ENCODE results near the gene UPK3BL2. TPM values are rescaled to one million over a fixed set of nuclear protein-coding genes. Genes with fewer than 3 reads are reported as not detected.
"Not testable (repeated sequence)": the region's sequence is repeated elsewhere in the genome, so short reads cannot be mapped to it uniquely, and the experiment has no call there.

UPK3BL2 gene
- total and polyA plus RNA-seq, 9 donors: 3.4 to 16.7 (median 10.5) TPM; not detected in 1

- H3K27ac ChIP-seq; H3K27me3 ChIP-seq; intact Hi-C loops (cut with DNase I); H3K4me1 ChIP-seq (ENCODE audit: insufficient read depth); H3K9me3 ChIP-seq; H3K4me3 ChIP-seq; H3K36me3 ChIP-seq; DNase-seq: not testable (repeated sequence)
- WGBS, 3 donors: 81 to 100% (median 95%) methylated on average over 2 of the region's 2 CpGs
Observed at GRCh38 chr7:102532127-102532526, 11.4 kb downstream of the UPK3BL2 start.

GRCh38 chr7:102531583-102531982, 11.9 kb downstream of the UPK3BL2 start:
- H3K27me3 ChIP-seq; H3K9me3 ChIP-seq; intact Hi-C loops (cut with DNase I); H3K36me3 ChIP-seq; H3K27ac ChIP-seq; H3K4me1 ChIP-seq (ENCODE audit: insufficient read depth); H3K4me3 ChIP-seq: not testable (repeated sequence)
- no CpG with 5 or more reads among the region's 7 CpGs for WGBS, 3 donors
- DNase-seq: peak in 2 of 5 donors; percentile 18 to 19

- H3K36me3 ChIP-seq; H3K9me3 ChIP-seq; H3K27ac ChIP-seq; H3K27me3 ChIP-seq; H3K4me1 ChIP-seq (ENCODE audit: insufficient read depth); H3K4me3 ChIP-seq; intact Hi-C loops (cut with DNase I): not testable (repeated sequence)
- DNase-seq: peak in 1 of 5 donors; percentile 25
- WGBS, 3 donors: 93% methylated on average over 4 of the region's 13 CpGs; no CpG with 5 or more reads in 2 of the 3 donors
Observed at GRCh38 chr7:102527822-102528793, 15.4 kb downstream of the UPK3BL2 start.

- 63 to 88% (median 65%) methylated on average over 1 of the region's 8 CpGs for WGBS, 3 donors
- H3K36me3 ChIP-seq; H3K27ac ChIP-seq; H3K4me1 ChIP-seq (ENCODE audit: insufficient read depth); H3K27me3 ChIP-seq; H3K4me3 ChIP-seq; H3K9me3 ChIP-seq; intact Hi-C loops (cut with DNase I): not testable (repeated sequence)
- DNase-seq: peak in 1 of 5 donors; percentile 9
Observed at GRCh38 chr7:102527182-102527581, 16.3 kb downstream of the UPK3BL2 start.

GRCh38 chr7:102524803-102525202, 18.7 kb downstream of the UPK3BL2 start:
- H3K36me3 ChIP-seq; H3K9me3 ChIP-seq; intact Hi-C loops (cut with DNase I); H3K27me3 ChIP-seq; H3K27ac ChIP-seq; H3K4me3 ChIP-seq; H3K4me1 ChIP-seq (ENCODE audit: insufficient read depth): not testable (repeated sequence)
- 33 to 46% methylated on average over 1 of the region's 2 CpGs; no CpG with 5 or more reads in 1 of the 3 donors for WGBS, 3 donors
- peak in 3 of 5 donors; percentile 11 to 28 (median 26) for DNase-seq

- H3K4me1 ChIP-seq (ENCODE audit: insufficient read depth); H3K36me3 ChIP-seq; H3K9me3 ChIP-seq; H3K4me3 ChIP-seq; H3K27me3 ChIP-seq; DNase-seq; intact Hi-C loops (cut with DNase I); H3K27ac ChIP-seq: not testable (repeated sequence)
- 10 to 13% methylated on average over 4 of the region's 5 CpGs; no CpG with 5 or more reads in 1 of the 3 donors for WGBS, 3 donors
Observed at GRCh38 chr7:102520797-102521196, 22.7 kb downstream of the UPK3BL2 start.

DNA sequence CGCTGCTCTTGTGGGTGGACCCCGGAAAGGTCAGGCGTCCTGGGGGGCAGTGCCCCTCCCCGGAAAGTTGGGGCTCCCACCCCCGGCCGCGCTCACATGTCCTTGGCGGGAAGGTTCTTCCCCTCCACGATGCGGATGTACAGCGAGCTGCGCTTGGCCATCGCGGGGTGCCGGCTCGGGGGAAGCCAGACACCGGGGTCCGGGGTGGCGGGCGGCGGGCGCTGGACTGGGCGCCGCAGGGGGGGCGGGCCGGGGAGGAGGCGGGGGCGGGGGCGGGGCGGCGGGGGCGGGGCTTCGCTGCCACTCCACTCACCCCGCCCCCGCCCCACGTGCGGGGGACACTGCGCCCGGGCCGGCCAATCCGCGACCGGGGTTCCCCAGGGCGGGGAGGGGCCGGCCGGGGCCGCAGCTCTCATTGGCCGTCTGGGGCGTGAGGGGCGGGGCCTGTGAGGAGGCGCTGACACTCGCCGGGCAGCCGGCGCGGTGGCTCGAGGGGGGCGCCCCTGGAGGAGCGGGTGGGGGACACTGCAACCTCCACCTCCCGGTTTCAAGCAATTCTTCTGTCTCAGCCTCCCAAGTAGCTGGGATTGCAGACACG, 25.8 kb downstream of the UPK3BL2 start, which contains the start of gene RASA4B:
RASA4B (minus strand) TSS at position 228 of the 598 bp plus-strand sequence; CDS start at position 161, 67 bp downstream.
- H3K4me1 ChIP-seq (ENCODE audit: insufficient read depth); H3K4me3 ChIP-seq; intact Hi-C loops (cut with DNase I); H3K27ac ChIP-seq; H3K9me3 ChIP-seq; H3K27me3 ChIP-seq; H3K36me3 ChIP-seq: not testable (repeated sequence)
- DNase-seq: peak in 3 of 5 donors; percentile 20 to 74 (median 48)
- WGBS, 3 donors: 4% methylated on average over 22 of the region's 61 CpGs; no CpG with 5 or more reads in 2 of the 3 donors

GRCh38 chr7:102516951-102517350, 26.5 kb downstream of the UPK3BL2 start:
- H3K9me3 ChIP-seq; H3K4me3 ChIP-seq; H3K27me3 ChIP-seq; DNase-seq; intact Hi-C loops (cut with DNase I); H3K4me1 ChIP-seq (ENCODE audit: insufficient read depth); H3K27ac ChIP-seq; H3K36me3 ChIP-seq: not testable (repeated sequence)
- WGBS, 3 donors: no CpG with 5 or more reads among the region's 10 CpGs

- H3K27me3 ChIP-seq; intact Hi-C loops (cut with DNase I); H3K4me1 ChIP-seq (ENCODE audit: insufficient read depth); DNase-seq; H3K27ac ChIP-seq; H3K36me3 ChIP-seq; H3K4me3 ChIP-seq; H3K9me3 ChIP-seq: not testable (repeated sequence)
- WGBS, 3 donors: no CpG with 5 or more reads among the region's 3 CpGs
Observed at GRCh38 chr7:102515889-102516288, 27.6 kb downstream of the UPK3BL2 start.

DNA sequence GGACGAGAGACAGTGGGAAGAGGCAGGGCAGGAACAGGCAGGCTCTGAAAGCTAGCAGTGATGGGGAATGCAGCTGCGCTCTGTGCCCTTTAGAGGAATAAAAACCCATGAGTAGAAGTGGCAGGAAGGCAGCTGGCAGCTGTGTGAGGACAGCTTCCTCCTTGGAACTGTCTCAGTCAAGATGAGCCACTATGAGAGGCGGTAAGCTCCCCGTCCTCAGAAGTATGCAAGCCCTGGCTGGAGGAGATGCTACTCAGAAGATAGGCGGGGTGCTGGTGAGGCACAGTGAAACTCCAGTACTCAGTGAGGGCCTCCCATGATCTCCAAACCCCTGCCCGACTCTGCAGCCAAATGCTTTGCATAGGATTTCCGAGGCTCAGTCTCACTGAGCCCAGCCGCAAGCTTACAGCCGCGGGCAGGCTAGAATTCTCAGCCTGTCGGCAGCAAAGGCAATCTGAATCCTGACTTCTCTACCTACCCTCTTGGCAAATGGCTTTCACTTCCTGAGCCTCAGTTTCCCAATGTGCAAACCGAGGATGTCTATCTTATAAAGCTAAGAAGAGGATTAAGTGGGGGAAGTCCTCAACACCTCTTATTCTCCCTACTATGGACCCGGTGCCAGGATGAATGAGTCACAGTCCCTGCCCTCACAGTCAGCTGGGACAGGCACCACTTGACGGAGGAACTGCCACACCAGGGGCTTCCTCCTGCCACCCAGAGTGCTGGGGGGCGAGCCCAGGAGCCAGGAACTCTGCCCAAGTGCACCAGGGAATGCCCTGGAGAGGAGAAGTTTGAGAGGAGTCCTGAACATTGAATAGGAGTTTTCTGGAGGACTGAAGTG, 28.4 kb downstream of the UPK3BL2 start:
- H3K4me3 ChIP-seq; H3K27me3 ChIP-seq; H3K4me1 ChIP-seq (ENCODE audit: insufficient read depth); H3K27ac ChIP-seq; H3K9me3 ChIP-seq; DNase-seq; H3K36me3 ChIP-seq; intact Hi-C loops (cut with DNase I): not testable (repeated sequence)
- WGBS, 3 donors: 39% methylated on average over 3 of the region's 15 CpGs; no CpG with 5 or more reads in 2 of the 3 donors

GRCh38 chr7:102512642-102513221, 30.8 kb downstream of the UPK3BL2 start:
- intact Hi-C loops (cut with DNase I); H3K4me1 ChIP-seq (ENCODE audit: insufficient read depth); H3K36me3 ChIP-seq; H3K27me3 ChIP-seq; H3K9me3 ChIP-seq: not testable (repeated sequence)
- Histone ChIP-seq H3K27ac (peak overlapping the region; percentile 60 to 87), H3K4me3 (peak overlapping the region; percentile 26)
- DNase-seq: peak; percentile 47 to 81 (median 61)
- 4 to 6% (median 4%) methylated on average over 5 of the region's 5 CpGs for WGBS, 3 donors

All from ovary (tissue), 9 donors.